ENCODE measurements around the gene TBC1D5. TPM values are rescaled to one million over a fixed set of nuclear protein-coding genes. Genes with fewer than 3 reads are reported as not detected.

TBC1D5 gene
- total and polyA plus RNA-seq, 2 of the 8 experiments (the other 6 are each of a cell fraction or from before 2014, with no cell fraction given): 11.0 to 22.9 TPM

DNA sequence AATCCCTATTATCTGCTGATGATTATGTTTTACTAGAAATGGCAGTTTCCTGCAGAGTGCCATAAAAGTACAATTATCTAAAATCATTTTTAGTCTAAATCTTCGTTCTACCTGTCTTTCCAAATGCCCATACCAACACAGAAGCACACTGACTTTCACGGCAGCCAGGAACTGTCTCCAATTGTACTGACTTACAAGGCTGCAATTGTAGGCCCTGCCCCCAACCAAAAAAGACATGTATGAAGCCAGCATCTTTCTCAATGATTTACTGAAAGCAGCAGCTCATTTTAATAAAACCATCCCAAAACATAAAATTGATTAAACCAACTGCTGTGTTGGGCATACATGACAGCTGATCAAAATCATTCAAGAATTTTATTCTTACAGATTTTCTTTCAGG, 119.0 kb downstream of the TBC1D5 start:
- Histone ChIP-seq H3K4me2 (ENCODE audit: insufficient read depth in 1 of 2, low read depth in 2 of 2, low read length in 2 of 2) (no peak overlapping the region), H2BK120ac (replicated peaks; ENCODE audit: low read depth, low read length) (no peak overlapping the region), H3K36me3 (ENCODE audit: control insufficient read depth in 2 of 4, insufficient read depth in 4 of 4, low read length in 3 of 4) (no peaks in the 10 kb centered on the region), H2BK5ac (ENCODE audit: low read depth, low read length) (no peak overlapping the region), H3K79me1 (ENCODE audit: low read depth, low read length) (no peaks in the 10 kb centered on the region), H3K9ac (replicated peaks in 1 of 4; ENCODE audit: extremely low read depth in 1 of 4, low read depth in 3 of 4, low read length in 3 of 4) (no peak overlapping the region), H3K4ac (replicated peaks; ENCODE audit: insufficient read length, low read depth, low read length) (no peak overlapping the region), H3K9me3 (ENCODE audit: insufficient read depth in 2 of 2, low read depth in 1 of 2, low read length in 1 of 2) (no peaks in the 10 kb centered on the region), H3K4me1 (replicated peaks in 1 of 4; ENCODE audit: control insufficient read depth in 3 of 4, insufficient read depth in 4 of 4, low read length in 3 of 4) (peaks cover 0 to 9% (median 5%) of the 10 kb centered on the region in 4 experiments; a peak in 4 of 7 replicates), H4K91ac (replicated peaks; ENCODE audit: insufficient read length, low read length) (no peak overlapping the region), H2BK20ac (ENCODE audit: low read length) (no peak overlapping the region), H2AK5ac (ENCODE audit: low read depth, low read length) (no peak overlapping the region), H4K20me1 (replicated peaks in 1 of 2; ENCODE audit: control insufficient read depth in 1 of 2, insufficient read depth in 2 of 2, low read length in 2 of 2) (no peaks in the 10 kb centered on the region), H4K8ac (ENCODE audit: extremely low read depth, insufficient read depth, low read length) (no peak overlapping the region), H3K27ac (ENCODE audit: low read depth, low read length) (no peak overlapping the region), H2BK15ac (ENCODE audit: low read length) (no peak overlapping the region), H3K56ac (replicated peaks; ENCODE audit: insufficient read length, low read depth, low read length) (no peak overlapping the region), H3K14ac (ENCODE audit: insufficient read length) (no peak overlapping the region), H2AFZ (ENCODE audit: low read length) (no peak overlapping the region), H3K4me3 (ENCODE audit: extremely low read depth in 1 of 4, insufficient read depth in 2 of 4, low read depth in 3 of 4, low read length in 4 of 4) (no peak overlapping the region), H3K27me3 (replicated peaks in 1 of 4; ENCODE audit: control insufficient read depth in 3 of 4, extremely low read depth in 1 of 4, insufficient read depth in 3 of 4, low read length in 3 of 4) (no peaks in the 10 kb centered on the region), H3K23ac (ENCODE audit: insufficient read length) (no peak overlapping the region), H3K18ac (ENCODE audit: extremely low read depth, low read length) (no peak overlapping the region), H3K79me2 (ENCODE audit: control insufficient read depth in 1 of 2, insufficient read depth in 2 of 2, low read length in 2 of 2) (no peaks in the 10 kb centered on the region), H3K23me2 (ENCODE audit: low read depth, low read length) (no peaks in the 10 kb centered on the region), H2BK12ac (ENCODE audit: low read depth, low read length) (no peak overlapping the region), H4K5ac (ENCODE audit: insufficient read length, low read depth, low read length) (no peak overlapping the region)
- DNase-seq (ENCODE audit: low read depth in 1 of 2, low spot score in 2 of 2) (no peak), FAIRE-seq (no peak)
- TF ChIP-seq CBX5 (IDR thresholded peaks at IDR 0.05; ENCODE audit: low read depth, low read length) (no peak), NRF1 (IDR thresholded peaks at IDR 0.05; ENCODE audit: low read depth, low read length) (no peak), CHD1 (IDR thresholded peaks at IDR 0.05; ENCODE audit: low read depth, low read length) (no peak), POU5F1 (IDR thresholded peaks at IDR 0.05; ENCODE audit: low read depth, low read length) (no peak)
- POLR2A ChIA-PET (ENCODE audit: partially characterized antibody): no interaction called here
- CTCF ChIA-PET (ENCODE audit: partially characterized antibody): interaction anchor here (1.1 kb wide), 1 partner anchor 9 kb away, joined by 4 read pairs; no protein-coding TSS in a partner anchor
- 78% methylated on average over 2 of the region's 2 CpGs; no CpG with 5 or more reads in 1 of the 2 experiments for WGBS, 2 experiments (ENCODE audit: extremely low coverage in 1 of 2, insufficient coverage in 1 of 2, insufficient read length in 1 of 2, insufficient replicate concordance in 2 of 2, low coverage in 1 of 2, low lambda C conversion rate in 2 of 2, missing lambda C conversion rate in 1 of 2)
